Fibroblast of the aortic adventitia (primary cell): ENCODE measurements around the gene LGALS7B. TPM values are rescaled to one million over a fixed set of nuclear protein-coding genes. Genes with fewer than 3 reads are reported as not detected.
"Not testable (repeated sequence)": the region's sequence is repeated elsewhere in the genome, so short reads cannot be mapped to it uniquely, and the experiment has no call there.

Experiments used
- DNase-seq: peaks from one replicate; pipeline ENCODE4 v3.0.0-alpha.2; 2010; ENCODE audit warnings: low read depth
- H3K4me3 ChIP-seq: 2 replicates; pipeline ENCODE4 v1.5.1; 2011; ENCODE audit warnings: low read depth, mild to moderate bottlenecking, control low read depth, low read length, moderate library complexity
- CTCF ChIP-seq: IDR thresholded peaks from 2 replicates; pipeline ENCODE4 v1.5.1; 2011; ENCODE audit warnings: mild to moderate bottlenecking, low read length, control low read depth, inconsistent platforms; ENCODE audit not compliant: insufficient read depth
- total RNA-seq: library from RNA; depleted of rRNA; stranded (reverse); fragments of >200 nt; gene quantifications from 2 replicates; pipeline ENCODE4 v1.2.3, GENCODE V29; 2012; ENCODE audit warnings: low replicate concordance

Gene LGALS7B
- total RNA-seq, 1 donor = not detected

GRCh38 chr19:38815059-38816001 lies 26.3 kb downstream of the LGALS7B start:
- DNase-seq = no peak
- no peak overlapping the region for H3K4me3 ChIP-seq
- TF ChIP-seq CTCF = no peak

- DNase-seq = no peak
- H3K4me3 ChIP-seq = no peak overlapping the region
- no peak for TF ChIP-seq CTCF
These were observed 27.2 kb downstream of the LGALS7B start for GRCh38 chr19:38816131-38816750.

GRCh38 chr19:38817081-38817480 lies 28.1 kb downstream of the LGALS7B start:
- no peak for DNase-seq
- no peak overlapping the region for H3K4me3 ChIP-seq
- TF ChIP-seq CTCF = no peak

GRCh38 chr19:38819231-38819920 lies 30.4 kb downstream of the LGALS7B start:
- no peak for DNase-seq
- TF ChIP-seq CTCF = no peak
- no peak overlapping the region for H3K4me3 ChIP-seq

- DNase-seq, H3K4me3 ChIP-seq: not testable (repeated sequence)
These were observed 32.3 kb downstream of the LGALS7B start for GRCh38 chr19:38821230-38821825.

- not testable (repeated sequence) for H3K4me3 ChIP-seq, DNase-seq
These were observed 36.9 kb downstream of the LGALS7B start for GRCh38 chr19:38825936-38826335.

GRCh38 chr19:38826856-38827551 lies 38.0 kb downstream of the LGALS7B start:
- DNase-seq = no peak
- H3K4me3 ChIP-seq = no peak overlapping the region
- no peak for TF ChIP-seq CTCF

GRCh38 chr19:38829203-38829602 lies 40.2 kb downstream of the LGALS7B start:
- H3K4me3 ChIP-seq = not testable (repeated sequence)
- DNase-seq = peak; percentile 37
